ENCODE results near the gene CWC27. TPM values are rescaled to one million over a fixed set of nuclear protein-coding genes. Genes with fewer than 3 reads are reported as not detected.
"Not testable (repeated sequence)": the region's sequence is repeated elsewhere in the genome, so short reads cannot be mapped to it uniquely, and the experiment has no call there.

CWC27 gene
- total RNA-seq, 1 donor from 2014 or later: 32.4 TPM

- Mint-ChIP-seq H3K27me3 (no peaks in the 10 kb centered on the region), H3K4me3 (no peak overlapping the region), H3K4me1 (no peaks in the 10 kb centered on the region), H3K9me3 (no peaks in the 10 kb centered on the region), H3K36me3 (ENCODE audit: low read depth) (peaks cover 15% of the 10 kb centered on the region), H3K27ac (no peak overlapping the region)
- no peak for DNase-seq
- intact Hi-C loops (cut with micrococcal nuclease): no loop called here
Measured at GRCh38 chr5:64796301-64796700, 27.6 kb downstream of the CWC27 start.

GRCh38 chr5:64800926-64801325 is 32.2 kb downstream of the CWC27 start:
- Mint-ChIP-seq H3K27me3 (no peaks in the 10 kb centered on the region), H3K4me3 (no peak overlapping the region), H3K36me3 (ENCODE audit: low read depth) (peaks cover 10% of the 10 kb centered on the region), H3K4me1 (no peaks in the 10 kb centered on the region), H3K27ac (no peak overlapping the region), H3K9me3 (no peaks in the 10 kb centered on the region)
- intact Hi-C loops (cut with micrococcal nuclease): loop anchor here (10.0 kb wide), 1 partner anchor 594 kb away; no protein-coding TSS in a partner anchor
- DNase-seq: no peak

- H3K9me3 Mint-ChIP-seq: no peaks in the 10 kb centered on the region
- no peaks in the 10 kb centered on the region for H3K4me1 Mint-ChIP-seq
- no peaks in the 10 kb centered on the region for H3K27me3 Mint-ChIP-seq
- intact Hi-C loops (cut with micrococcal nuclease): loop anchor here (10.0 kb wide), 1 partner anchor 588 kb away; no protein-coding TSS in a partner anchor
- no peak overlapping the region for H3K4me3 Mint-ChIP-seq
- no peak overlapping the region for H3K27ac Mint-ChIP-seq
- DNase-seq: no peak
- peaks cover 5% of the 10 kb centered on the region for H3K36me3 Mint-ChIP-seq (ENCODE audit: low read depth)
Measured at GRCh38 chr5:64806537-64806936, 37.8 kb downstream of the CWC27 start.

- intact Hi-C loops (cut with micrococcal nuclease): loop anchor here (10.0 kb wide), 1 partner anchor 587 kb away; no protein-coding TSS in a partner anchor
- Mint-ChIP-seq H3K27me3 (no peaks in the 10 kb centered on the region), H3K27ac (no peak overlapping the region), H3K4me3 (no peak overlapping the region), H3K9me3 (no peaks in the 10 kb centered on the region), H3K4me1 (no peaks in the 10 kb centered on the region), H3K36me3 (ENCODE audit: low read depth) (peaks cover 5% of the 10 kb centered on the region)
- DNase-seq: no peak
Measured at GRCh38 chr5:64807520-64807919, 38.8 kb downstream of the CWC27 start.

- Mint-ChIP-seq H3K27ac (no peak overlapping the region), H3K9me3 (no peaks in the 10 kb centered on the region), H3K36me3 (ENCODE audit: low read depth) (peaks cover 6% of the 10 kb centered on the region), H3K27me3 (no peaks in the 10 kb centered on the region), H3K4me1 (peaks cover 1% of the 10 kb centered on the region), H3K4me3 (no peak overlapping the region)
- intact Hi-C loops (cut with micrococcal nuclease): loop anchor here (1.0 to 10.0 kb wide), 4 partner anchors 226 to 751 kb away; partner anchors contain the start of genes CENPK and PPWD1
- DNase-seq: peak; percentile 73
Measured at GRCh38 chr5:64811050-64811640, 42.4 kb downstream of the CWC27 start.

GRCh38 chr5:64814073-64814472 is 45.3 kb downstream of the CWC27 start:
- Mint-ChIP-seq H3K27ac (no peak overlapping the region), H3K36me3 (ENCODE audit: low read depth) (peaks cover 11% of the 10 kb centered on the region), H3K4me1 (peaks cover 4% of the 10 kb centered on the region), H3K4me3 (no peak overlapping the region), H3K9me3 (no peaks in the 10 kb centered on the region), H3K27me3 (no peaks in the 10 kb centered on the region)
- no peak for DNase-seq
- intact Hi-C loops (cut with micrococcal nuclease): loop anchor here (5.0 to 10.0 kb wide), 3 partner anchors 223 to 748 kb away; partner anchors contain the start of genes CENPK and PPWD1

GRCh38 chr5:64818245-64818644 is 49.5 kb downstream of the CWC27 start:
- no peak overlapping the region for H3K27ac Mint-ChIP-seq
- peaks cover 28% of the 10 kb centered on the region for H3K36me3 Mint-ChIP-seq (ENCODE audit: low read depth)
- intact Hi-C loops (cut with micrococcal nuclease): loop anchor here (10.0 kb wide), 1 partner anchor 287 kb away; no protein-coding TSS in a partner anchor
- peaks cover 17% of the 10 kb centered on the region for H3K4me1 Mint-ChIP-seq
- H3K27me3 Mint-ChIP-seq: no peaks in the 10 kb centered on the region
- no peak overlapping the region for H3K4me3 Mint-ChIP-seq
- no peak for DNase-seq
- H3K9me3 Mint-ChIP-seq: peaks cover 5% of the 10 kb centered on the region

- Mint-ChIP-seq H3K36me3 (ENCODE audit: low read depth) (peaks cover 28% of the 10 kb centered on the region), H3K4me1 (peaks cover 16% of the 10 kb centered on the region)
- not testable (repeated sequence) for H3K9me3 Mint-ChIP-seq, H3K27me3 Mint-ChIP-seq, H3K27ac Mint-ChIP-seq, H3K4me3 Mint-ChIP-seq, DNase-seq
- intact Hi-C loops (cut with micrococcal nuclease): loop anchor here (10.0 kb wide), 1 partner anchor 285 kb away; no protein-coding TSS in a partner anchor
Measured at GRCh38 chr5:64819345-64819744, 50.6 kb downstream of the CWC27 start.

GRCh38 chr5:64822320-64822719 is 53.6 kb downstream of the CWC27 start:
- DNase-seq: no peak
- H3K4me3 Mint-ChIP-seq: no peak overlapping the region
- H3K36me3 Mint-ChIP-seq (ENCODE audit: low read depth): peaks cover 20% of the 10 kb centered on the region
- intact Hi-C loops (cut with micrococcal nuclease): no loop called here
- no peak overlapping the region for H3K27ac Mint-ChIP-seq
- H3K27me3 Mint-ChIP-seq: no peaks in the 10 kb centered on the region
- peaks cover 13% of the 10 kb centered on the region for H3K4me1 Mint-ChIP-seq
- peaks cover 5% of the 10 kb centered on the region for H3K9me3 Mint-ChIP-seq

- Mint-ChIP-seq H3K4me3 (no peak overlapping the region), H3K27me3 (no peaks in the 10 kb centered on the region), H3K27ac (no peak overlapping the region), H3K36me3 (ENCODE audit: low read depth) (peaks cover 14% of the 10 kb centered on the region), H3K9me3 (no peaks in the 10 kb centered on the region), H3K4me1 (peaks cover 9% of the 10 kb centered on the region)
- DNase-seq: no peak
- intact Hi-C loops (cut with micrococcal nuclease): no loop called here
Measured at GRCh38 chr5:64826541-64826940, 57.8 kb downstream of the CWC27 start.

GRCh38 chr5:64827703-64828102 is 59.0 kb downstream of the CWC27 start:
- intact Hi-C loops (cut with micrococcal nuclease): no loop called here
- H3K36me3 Mint-ChIP-seq (ENCODE audit: low read depth): peaks cover 7% of the 10 kb centered on the region

GRCh38 chr5:64830650-64831049 is 61.9 kb downstream of the CWC27 start:
- H3K27ac Mint-ChIP-seq; H3K36me3 Mint-ChIP-seq (ENCODE audit: low read depth): not testable (repeated sequence)

More at GRCh38 chr5:64827703-64828102, 59.0 kb downstream of the CWC27 start:
- no peaks in the 10 kb centered on the region for H3K4me1 Mint-ChIP-seq
- no peak overlapping the region for H3K27ac Mint-ChIP-seq
- H3K9me3 Mint-ChIP-seq: no peaks in the 10 kb centered on the region
- DNase-seq: no peak
- H3K4me3 Mint-ChIP-seq: no peak overlapping the region
- H3K27me3 Mint-ChIP-seq: no peaks in the 10 kb centered on the region

GRCh38 chr5:64831996-64832395 is 63.3 kb downstream of the CWC27 start:
- Mint-ChIP-seq H3K4me3 (no peak overlapping the region), H3K4me1 (no peaks in the 10 kb centered on the region), H3K36me3 (ENCODE audit: low read depth) (peaks cover 8% of the 10 kb centered on the region), H3K27ac (no peak overlapping the region), H3K9me3 (no peaks in the 10 kb centered on the region), H3K27me3 (no peaks in the 10 kb centered on the region)
- intact Hi-C loops (cut with micrococcal nuclease): no loop called here
- no peak for DNase-seq

More at GRCh38 chr5:64830650-64831049, 61.9 kb downstream of the CWC27 start:
- H3K9me3 Mint-ChIP-seq; DNase-seq; H3K4me1 Mint-ChIP-seq; H3K27me3 Mint-ChIP-seq; H3K4me3 Mint-ChIP-seq; intact Hi-C loops (cut with micrococcal nuclease): not testable (repeated sequence)

- peaks cover 6% of the 10 kb centered on the region for H3K36me3 Mint-ChIP-seq (ENCODE audit: low read depth)
- H3K9me3 Mint-ChIP-seq: no peaks in the 10 kb centered on the region
- no peak overlapping the region for H3K4me3 Mint-ChIP-seq
- intact Hi-C loops (cut with micrococcal nuclease): no loop called here
- no peaks in the 10 kb centered on the region for H3K4me1 Mint-ChIP-seq
- DNase-seq: no peak
- H3K27ac Mint-ChIP-seq: no peak overlapping the region
- no peaks in the 10 kb centered on the region for H3K27me3 Mint-ChIP-seq
Measured at GRCh38 chr5:64834037-64834436, 65.3 kb downstream of the CWC27 start.

All from activated CD4-positive, alpha-beta T cell treated with anti-CD3 and anti-CD28 coated beads, Interleukin-2, amount 10 ng/mL, durations not matched to agents 24 days and 14 days (primary cell).